ENCODE measurements around the gene SULT2A1. TPM values are rescaled to one million over a fixed set of nuclear protein-coding genes. Genes with fewer than 3 reads are reported as not detected.

The SULT2A1 gene
- total RNA-seq, 1 experiment from 2014 or later = not detected

DNA sequence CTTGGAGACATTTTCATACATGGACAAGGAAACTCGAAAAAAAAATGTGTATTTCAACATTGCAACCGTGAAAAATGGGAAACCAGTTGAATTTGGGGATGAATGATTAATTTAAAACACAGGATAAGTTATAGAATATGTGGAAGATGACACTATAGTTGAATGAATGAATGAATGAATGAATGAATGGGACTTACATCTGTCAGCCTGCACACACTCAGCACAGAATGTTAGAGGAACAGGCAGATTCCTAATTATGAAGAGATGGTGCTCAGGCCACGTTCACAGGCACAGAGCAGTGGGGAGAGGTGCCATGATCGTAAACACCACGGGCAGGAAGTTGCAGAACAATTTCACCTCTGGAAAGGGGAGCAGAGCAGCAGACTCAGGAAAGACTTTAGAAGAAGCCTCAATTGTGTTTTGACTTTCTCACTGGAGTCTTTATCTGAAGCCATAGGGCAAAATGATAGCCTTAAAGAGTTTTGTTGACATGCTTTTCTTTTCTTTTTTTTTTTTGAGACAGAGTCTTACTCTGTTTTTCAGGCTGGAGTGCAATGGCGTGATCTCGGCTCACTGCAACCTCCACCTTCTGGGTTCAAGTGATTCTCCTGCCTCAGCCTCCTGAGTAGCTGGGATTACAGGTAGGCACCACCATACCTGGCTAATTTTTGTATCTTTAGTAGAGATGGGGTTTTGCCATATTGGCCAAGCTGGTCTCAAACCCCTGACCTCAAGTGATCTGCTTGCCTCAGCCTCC is 4.9 kb upstream of the SULT2A1 start:
- ATAC-seq = no peak
- no peaks in the 10 kb centered on the region for H3K4me1 ChIP-seq (ENCODE audit: insufficient read depth, low read length)
- POLR2A ChIA-PET (ENCODE audit: unreplicated experiment) = no interaction called here
- no peaks in the 10 kb centered on the region for H3K36me3 ChIP-seq (ENCODE audit: low read depth, low read length)
- H3F3A ChIP-seq (ENCODE audit: low read length, unreplicated experiment) = no peaks in the 10 kb centered on the region
- no peak overlapping the region for H3K4me3 ChIP-seq (ENCODE audit: low read length)
- H3K9me2 ChIP-seq (replicated peaks; ENCODE audit: low read length) = no peaks in the 10 kb centered on the region
- BruUV-seq (replicated peaks) = no TSS peak
- CTCF ChIA-PET = no interaction called here
- H3K4me2 ChIP-seq (ENCODE audit: low read length) = no peak overlapping the region
- H3K9ac ChIP-seq (ENCODE audit: low read length) = no peak overlapping the region
- TF ChIP-seq CTCF (conservative IDR thresholded peaks at IDR 0.05; ENCODE audit: low read depth, low read length) = no peak
- TF ChIP-seq EZH2 (IDR thresholded peaks at IDR 0.05; ENCODE audit: low read length, unreplicated experiment) = no peak
- TF ChIP-seq EZH2phosphoT487 (IDR thresholded peaks at IDR 0.05; ENCODE audit: borderline replicate concordance, low read length) = no peak
- intact Hi-C loops (cut with micrococcal nuclease) = no loop called here
- no peak for DNase-seq
- H3K79me2 ChIP-seq (ENCODE audit: low read length) = no peaks in the 10 kb centered on the region
- no peaks in the 10 kb centered on the region for H3K9me3 ChIP-seq (ENCODE audit: low read length)
- H2AFZ ChIP-seq (ENCODE audit: low read length) = no peak overlapping the region
- peaks cover 10% of the 10 kb centered on the region for H3K27me3 ChIP-seq (ENCODE audit: low read length)
- H4K20me1 ChIP-seq (ENCODE audit: low read length) = no peaks in the 10 kb centered on the region
- H3K27ac ChIP-seq (ENCODE audit: low read length) = no peak overlapping the region

DNA sequence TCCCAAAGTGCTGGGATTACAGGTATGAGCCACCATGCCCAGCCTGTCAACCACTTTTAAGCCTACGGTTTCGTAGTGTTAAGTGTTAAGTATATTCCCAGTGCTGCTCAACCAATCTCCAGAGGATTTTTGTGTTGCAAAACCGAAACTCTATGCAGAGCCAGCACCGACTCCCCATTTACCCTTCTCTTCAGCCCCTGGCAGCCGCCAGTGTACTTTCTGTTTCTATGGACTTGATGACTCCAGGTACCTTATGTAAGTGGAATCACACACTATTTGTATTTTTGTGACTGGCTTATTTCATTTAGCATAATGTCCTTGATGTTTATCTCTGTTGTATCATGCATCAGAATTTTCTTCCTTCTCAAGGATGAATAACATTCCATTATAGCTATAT is 1.1 kb downstream of the SULT2A1 start:
- Histone ChIP-seq H3K27me3 (ENCODE audit: low read length) (peaks cover 15% of the 10 kb centered on the region), H3K4me2 (ENCODE audit: low read length) (no peak overlapping the region), H3K9me3 (ENCODE audit: low read length) (no peaks in the 10 kb centered on the region), H3K4me3 (ENCODE audit: low read length) (no peak overlapping the region), H3F3A (ENCODE audit: low read length, unreplicated experiment) (no peaks in the 10 kb centered on the region), H3K36me3 (ENCODE audit: low read depth, low read length) (no peaks in the 10 kb centered on the region), H2AFZ (ENCODE audit: low read length) (no peak overlapping the region), H4K20me1 (ENCODE audit: low read length) (no peaks in the 10 kb centered on the region), H3K79me2 (ENCODE audit: low read length) (no peaks in the 10 kb centered on the region), H3K27ac (ENCODE audit: low read length) (no peak overlapping the region), H3K9me2 (replicated peaks; ENCODE audit: low read length) (no peaks in the 10 kb centered on the region), H3K4me1 (ENCODE audit: insufficient read depth, low read length) (no peaks in the 10 kb centered on the region), H3K9ac (ENCODE audit: low read length) (no peak overlapping the region)
- ChIA-PET CTCF (no interaction called here), POLR2A (ENCODE audit: unreplicated experiment) (no interaction called here)
- ATAC-seq (no peak), DNase-seq (no peak)
- TF ChIP-seq CTCF (conservative IDR thresholded peaks at IDR 0.05; ENCODE audit: low read depth, low read length) = no peak
- TF ChIP-seq EZH2 (IDR thresholded peaks at IDR 0.05; ENCODE audit: low read length, unreplicated experiment) = no peak
- no peak for TF ChIP-seq EZH2phosphoT487 (IDR thresholded peaks at IDR 0.05; ENCODE audit: borderline replicate concordance, low read length)
- intact Hi-C loops (cut with micrococcal nuclease) = no loop called here
- no TSS peak for BruUV-seq (replicated peaks)

DNA sequence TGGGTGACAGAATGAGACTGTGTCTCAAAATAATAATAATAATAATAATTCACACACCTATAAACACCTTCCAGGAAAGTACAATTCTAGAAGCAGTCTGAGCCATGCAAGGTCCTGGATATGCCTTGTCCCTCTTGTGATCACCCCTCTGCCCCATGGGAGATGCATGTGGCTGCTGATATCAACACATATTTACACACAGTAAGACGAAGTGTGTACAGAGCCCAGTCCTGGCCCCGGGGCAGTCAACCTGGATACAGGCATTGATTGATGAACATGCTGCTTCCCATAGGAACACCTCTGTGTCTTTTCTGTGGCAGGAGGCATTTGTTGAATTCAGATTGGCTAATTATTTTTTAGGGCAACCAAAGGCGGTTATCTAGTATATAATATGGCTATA is 3.2 kb downstream of the SULT2A1 start:
- Histone ChIP-seq H3K4me2 (ENCODE audit: low read length) (no peak overlapping the region), H3K9me2 (replicated peaks; ENCODE audit: low read length) (no peaks in the 10 kb centered on the region), H3K4me1 (ENCODE audit: insufficient read depth, low read length) (no peaks in the 10 kb centered on the region), H3K79me2 (ENCODE audit: low read length) (no peaks in the 10 kb centered on the region), H3K4me3 (ENCODE audit: low read length) (no peak overlapping the region), H3F3A (ENCODE audit: low read length, unreplicated experiment) (no peaks in the 10 kb centered on the region), H3K9me3 (ENCODE audit: low read length) (no peaks in the 10 kb centered on the region), H2AFZ (ENCODE audit: low read length) (no peak overlapping the region), H4K20me1 (ENCODE audit: low read length) (no peaks in the 10 kb centered on the region), H3K27me3 (ENCODE audit: low read length) (peaks cover 15% of the 10 kb centered on the region), H3K27ac (ENCODE audit: low read length) (no peak overlapping the region), H3K9ac (ENCODE audit: low read length) (no peak overlapping the region), H3K36me3 (ENCODE audit: low read depth, low read length) (no peaks in the 10 kb centered on the region)
- DNase-seq (no peak), ATAC-seq (no peak)
- no peak for TF ChIP-seq EZH2 (IDR thresholded peaks at IDR 0.05; ENCODE audit: low read length, unreplicated experiment)
- TF ChIP-seq EZH2phosphoT487 (IDR thresholded peaks at IDR 0.05; ENCODE audit: borderline replicate concordance, low read length) = no peak
- TF ChIP-seq CTCF (conservative IDR thresholded peaks at IDR 0.05; ENCODE audit: low read depth, low read length) = no peak
- ChIA-PET CTCF (no interaction called here), POLR2A (ENCODE audit: unreplicated experiment) (no interaction called here)
- no TSS peak for BruUV-seq (replicated peaks)
- intact Hi-C loops (cut with micrococcal nuclease) = no loop called here

Measured in PC-3 (cell line).